Measurements from ENCODE around the gene ZNF93.
"Not testable (repeated sequence)": the region's sequence is repeated elsewhere in the genome, so short reads cannot be mapped to it uniquely, and the experiment has no call there.

The ZNF93 gene

GRCh38 chr19:19938449-19938848 is 37.7 kb downstream of the ZNF93 start:
- no peak for DNase-seq

GRCh38 chr19:19943848-19944582 is 43.3 kb downstream of the ZNF93 start:
- no peak for DNase-seq

GRCh38 chr19:19944583-19944880 is 43.8 kb downstream of the ZNF93 start:
- DNase-seq = no peak

DNA sequence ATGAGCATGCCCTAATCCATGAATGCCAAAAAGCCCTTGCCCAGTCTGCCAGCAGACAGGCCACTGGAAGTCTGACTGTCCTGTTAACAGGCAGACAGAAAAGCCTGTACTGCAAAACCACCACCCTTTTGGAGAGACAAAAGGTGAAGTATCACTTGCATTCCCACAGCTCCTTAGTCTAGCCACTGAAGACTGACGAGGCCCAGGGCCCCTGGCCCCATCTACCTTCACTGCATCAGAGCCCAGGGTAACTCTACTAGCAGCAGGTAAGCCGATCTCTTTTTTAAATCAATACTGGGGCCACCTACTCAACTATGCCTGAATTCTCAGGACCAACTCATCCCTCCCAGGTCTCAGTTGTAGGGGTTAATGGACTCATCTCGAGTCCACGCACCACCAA is 45.5 kb downstream of the ZNF93 start:
- no peak for DNase-seq

DNA sequence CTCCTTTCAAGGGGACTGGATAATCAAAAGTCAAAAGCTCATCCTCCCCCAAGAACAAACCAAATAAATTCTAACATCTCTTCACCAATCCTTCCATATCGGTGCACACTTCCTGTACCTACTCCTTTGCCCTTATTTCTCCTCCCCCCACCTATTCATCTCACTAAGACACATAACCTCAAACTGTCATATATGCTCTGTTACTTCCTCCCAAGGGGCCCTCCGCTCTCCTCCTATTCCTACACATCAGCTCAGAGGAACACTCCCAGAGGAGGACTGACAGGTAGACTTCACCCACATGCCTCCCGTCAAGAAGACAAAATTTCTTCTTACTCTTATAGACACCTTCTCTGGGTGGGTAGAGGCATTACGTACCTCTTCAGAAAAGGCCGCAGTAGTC is 48.1 kb downstream of the ZNF93 start:
- DNase-seq = no peak

GRCh38 chr19:19955208-19955607 is 54.5 kb downstream of the ZNF93 start:
- no peak for DNase-seq

DNA sequence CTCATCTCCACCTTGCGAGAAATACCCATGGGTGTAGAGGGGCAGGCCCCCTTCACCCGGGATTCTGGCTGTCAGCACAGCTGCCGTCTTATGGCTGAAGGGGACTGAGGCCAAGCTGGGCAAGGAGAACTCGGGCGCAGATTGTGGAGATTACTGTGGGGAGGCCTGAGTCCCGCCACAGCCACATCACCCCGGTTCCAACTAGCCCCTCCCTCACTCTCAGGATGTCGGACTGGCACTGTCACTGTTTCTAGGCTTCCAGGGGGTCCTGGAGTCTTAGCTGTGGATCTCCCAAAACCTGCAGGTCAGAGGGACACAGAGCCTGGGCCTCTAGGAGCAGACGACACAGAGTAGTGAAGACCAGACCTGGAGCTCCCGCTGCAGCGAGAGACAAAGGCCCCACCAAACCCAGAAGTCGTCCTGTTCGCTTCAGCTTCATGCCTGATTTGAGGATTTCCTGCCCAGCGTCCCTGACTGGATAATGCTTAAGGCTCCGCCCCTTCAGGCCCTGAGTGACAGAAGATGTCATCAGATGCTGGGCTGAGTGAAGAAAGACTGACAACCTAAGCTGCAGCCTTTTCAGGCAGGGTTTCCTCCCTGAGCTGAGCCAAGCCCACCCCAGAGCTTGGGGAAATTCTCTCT is 55.8 kb downstream of the ZNF93 start:
- DNase-seq = no peak

DNA sequence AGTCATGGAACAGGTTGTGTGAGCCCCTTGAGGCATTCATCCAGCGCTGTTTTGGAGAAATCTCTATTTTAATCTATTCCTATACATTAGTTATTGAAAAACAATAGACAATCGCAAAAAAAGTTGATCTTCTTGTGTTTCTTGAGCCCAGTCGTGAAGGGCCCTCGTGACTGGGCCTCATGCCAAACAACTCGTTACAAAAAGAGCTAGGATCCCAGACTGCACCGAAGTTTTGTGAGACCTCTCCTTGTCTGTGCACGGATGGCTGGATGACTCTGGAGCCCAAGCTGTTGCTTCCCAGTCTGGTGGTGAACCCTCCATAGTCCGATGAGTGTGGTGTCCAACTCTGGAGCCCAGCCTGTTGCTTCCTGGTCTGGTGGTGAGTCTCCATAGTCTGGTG is 57.0 kb downstream of the ZNF93 start:
- not testable (repeated sequence) for DNase-seq

- peak; percentile 57 to 79 (median 66) for DNase-seq
Measured at GRCh38 chr19:19959151-19959799, 58.5 kb downstream of the ZNF93 start.

GRCh38 chr19:19964416-19964815 is 63.7 kb downstream of the ZNF93 start:
- no peak for DNase-seq

- DNase-seq = not testable (repeated sequence)
Measured at GRCh38 chr19:19966126-19966525, 65.4 kb downstream of the ZNF93 start.

DNA sequence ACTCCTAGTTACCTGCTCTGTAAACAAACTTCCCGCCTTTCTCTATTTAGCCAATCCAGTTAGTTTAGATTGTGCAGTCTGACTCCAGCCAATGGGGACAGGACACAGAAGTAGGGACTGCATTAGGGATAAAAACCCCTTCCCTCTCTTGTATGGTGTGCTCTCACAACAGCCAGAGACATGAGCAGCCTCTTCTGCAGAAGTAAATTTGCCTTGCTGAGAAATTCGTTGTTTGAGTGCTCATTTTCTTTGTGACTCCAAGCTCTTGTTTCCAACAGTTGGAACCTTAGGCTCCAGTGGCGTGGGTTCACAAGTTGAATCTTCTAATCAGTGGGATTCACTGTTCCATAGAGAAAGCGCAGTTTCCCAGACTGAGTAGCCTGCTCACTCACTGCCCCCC is 66.1 kb downstream of the ZNF93 start:
- peak in 2 of 4 experiments; percentile 3 to 9 for DNase-seq
